ENCODE data around the gene ATXN7L3. TPM values are rescaled to one million over a fixed set of nuclear protein-coding genes. Genes with fewer than 3 reads are reported as not detected.

ATXN7L3 gene
- total RNA-seq, 3 donors from 2014 or later: 86.8 to 96.4 (median 89.0) TPM

DNA sequence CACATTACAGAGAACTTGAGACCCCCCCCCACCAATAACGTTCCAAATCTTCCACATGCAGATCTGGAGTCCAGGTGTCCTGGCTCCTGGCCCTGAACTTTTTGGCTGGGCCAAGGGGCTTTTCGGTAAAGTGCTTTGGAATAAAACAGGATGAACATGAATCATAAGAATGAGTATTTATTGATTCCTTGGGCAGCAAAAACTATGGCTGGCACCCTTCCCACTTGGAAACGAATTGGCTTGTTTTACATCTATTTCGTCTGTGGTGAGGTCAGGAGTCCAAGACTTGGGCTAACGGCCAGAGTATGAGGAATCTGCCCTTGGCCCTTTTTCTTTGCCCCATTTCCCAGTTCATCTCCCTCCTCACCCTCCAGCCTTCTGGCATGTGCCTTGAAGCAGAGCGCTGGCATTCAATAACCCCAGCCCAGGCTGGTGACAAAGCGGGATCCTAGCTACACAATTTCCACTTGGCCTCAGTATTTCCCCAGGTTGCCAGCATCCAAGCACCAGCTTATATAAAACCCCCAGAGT, 23.9 kb upstream of the ATXN7L3 start:
- Histone ChIP-seq H3K4me3 (no peak overlapping the region), H3K4me1 (ENCODE audit: low read depth) (peaks cover 17% of the 10 kb centered on the region), H3K9me3 (no peaks in the 10 kb centered on the region), H3K36me3 (ENCODE audit: low read depth) (no peaks in the 10 kb centered on the region)
- TF ChIP-seq, protein P1, sequence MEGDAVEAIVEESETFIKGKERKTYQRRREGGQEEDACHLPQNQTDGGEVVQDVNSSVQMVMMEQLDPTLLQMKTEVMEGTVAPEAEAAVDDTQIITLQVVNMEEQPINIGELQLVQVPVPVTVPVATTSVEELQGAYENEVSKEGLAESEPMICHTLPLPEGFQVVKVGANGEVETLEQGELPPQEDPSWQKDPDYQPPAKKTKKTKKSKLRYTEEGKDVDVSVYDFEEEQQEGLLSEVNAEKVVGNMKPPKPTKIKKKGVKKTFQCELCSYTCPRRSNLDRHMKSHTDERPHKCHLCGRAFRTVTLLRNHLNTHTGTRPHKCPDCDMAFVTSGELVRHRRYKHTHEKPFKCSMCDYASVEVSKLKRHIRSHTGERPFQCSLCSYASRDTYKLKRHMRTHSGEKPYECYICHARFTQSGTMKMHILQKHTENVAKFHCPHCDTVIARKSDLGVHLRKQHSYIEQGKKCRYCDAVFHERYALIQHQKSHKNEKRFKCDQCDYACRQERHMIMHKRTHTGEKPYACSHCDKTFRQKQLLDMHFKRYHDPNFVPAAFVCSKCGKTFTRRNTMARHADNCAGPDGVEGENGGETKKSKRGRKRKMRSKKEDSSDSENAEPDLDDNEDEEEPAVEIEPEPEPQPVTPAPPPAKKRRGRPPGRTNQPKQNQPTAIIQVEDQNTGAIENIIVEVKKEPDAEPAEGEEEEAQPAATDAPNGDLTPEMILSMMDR (IDR thresholded peaks at IDR 0.05): no peak
- intact Hi-C loops (cut with DNase I, micrococcal nuclease): no loop called here
- DNase-seq: peak in 1 of 3 donors; percentile 57
- ATAC-seq: no peak

- ATAC-seq (peak; percentile 12), DNase-seq (peak; percentile 84 to 88 (median 88))
- Histone ChIP-seq H3K4me1 (ENCODE audit: low read depth) (peaks cover 28% of the 10 kb centered on the region), H3K36me3 (ENCODE audit: low read depth) (no peaks in the 10 kb centered on the region), H3K4me3 (peak overlapping the region; percentile 95), H3K9me3 (no peaks in the 10 kb centered on the region)
- intact Hi-C loops (cut with DNase I, micrococcal nuclease): no loop called here
- TF ChIP-seq, protein P1 (IDR thresholded peaks at IDR 0.05): no peak
Measured at GRCh38 chr17:44222112-44222869, 22.6 kb upstream of the ATXN7L3 start.

DNA sequence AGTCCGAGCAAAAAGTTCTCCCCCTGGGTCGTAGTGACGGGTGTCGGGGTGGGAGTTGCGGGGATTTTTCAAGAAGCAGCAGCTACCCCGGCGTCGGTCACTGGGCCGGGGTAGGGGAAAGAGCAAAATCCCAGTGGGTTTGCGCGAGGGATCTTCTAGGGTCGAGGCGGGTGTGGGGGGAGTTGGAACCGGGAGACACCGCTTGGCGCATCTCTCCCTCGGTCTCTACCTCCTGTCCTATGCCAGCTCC, 22.1 kb upstream of the ATXN7L3 start:
- no peaks in the 10 kb centered on the region for H3K9me3 ChIP-seq
- TF ChIP-seq, protein P1 (IDR thresholded peaks at IDR 0.05): no peak
- DNase-seq: peak in 1 of 3 donors; percentile 67
- no peak for ATAC-seq
- peaks cover 29% of the 10 kb centered on the region for H3K4me1 ChIP-seq (ENCODE audit: low read depth)
- no peaks in the 10 kb centered on the region for H3K36me3 ChIP-seq (ENCODE audit: low read depth)
- intact Hi-C loops (cut with DNase I, micrococcal nuclease): no loop called here
- H3K4me3 ChIP-seq: peak overlapping the region; percentile 95

DNA sequence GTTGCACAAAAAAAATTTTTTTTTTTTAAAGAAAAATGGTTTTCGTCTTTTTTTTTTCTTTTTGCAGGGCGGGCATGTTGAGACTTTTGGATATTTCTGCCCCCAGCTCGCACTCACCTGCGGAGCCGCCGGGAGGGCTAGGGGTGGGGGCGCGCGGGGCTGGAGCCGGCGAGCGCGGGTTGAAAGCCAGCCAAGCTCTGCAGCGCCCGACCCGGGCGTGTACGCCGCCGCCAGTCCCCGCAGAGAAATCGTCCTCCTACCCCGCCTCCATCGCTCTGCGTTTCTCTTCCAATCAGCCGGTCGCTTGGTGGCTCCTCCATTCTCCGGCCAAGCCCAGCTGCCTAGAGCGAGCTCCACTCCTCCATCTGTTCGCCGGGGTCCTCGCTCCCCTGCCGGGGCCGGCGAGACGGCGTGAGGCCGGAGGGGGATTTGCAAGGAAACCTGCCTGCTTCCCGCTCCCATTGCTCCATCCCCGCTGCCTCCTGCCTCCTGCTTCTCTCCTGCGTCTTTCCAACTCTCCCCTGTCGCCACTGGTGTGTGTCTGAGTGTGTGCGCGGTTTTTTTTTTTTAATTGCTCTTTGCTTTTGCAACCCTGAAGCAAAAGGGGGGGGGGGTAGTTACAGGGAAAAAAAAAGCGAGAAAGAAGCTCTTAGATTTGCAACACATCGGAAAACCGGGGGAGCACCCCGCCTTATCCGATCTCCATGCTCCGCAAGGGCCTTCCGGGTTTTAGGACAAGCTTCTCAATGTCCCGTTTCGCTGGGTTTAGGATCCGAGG, 21.6 kb upstream of the ATXN7L3 start:
- no peaks in the 10 kb centered on the region for H3K36me3 ChIP-seq (ENCODE audit: low read depth)
- no peaks in the 10 kb centered on the region for H3K9me3 ChIP-seq
- ATAC-seq: peak; percentile 39
- H3K4me3 ChIP-seq: peak overlapping the region; percentile 95
- TF ChIP-seq, protein P1 (IDR thresholded peaks at IDR 0.05): no peak
- peak; percentile 81 to 85 (median 85) for DNase-seq
- H3K4me1 ChIP-seq (ENCODE audit: low read depth): peaks cover 29% of the 10 kb centered on the region
- intact Hi-C loops (cut with DNase I, micrococcal nuclease): no loop called here

- ATAC-seq: peak; percentile 13
Measured at GRCh38 chr17:44220213-44221083, 20.8 kb upstream of the ATXN7L3 start.

More at GRCh38 chr17:44220213-44221083, 20.8 kb upstream of the ATXN7L3 start:
- TF ChIP-seq, protein P1 (IDR thresholded peaks at IDR 0.05): no peak
- peak; percentile 53 to 74 (median 72) for DNase-seq
- peak overlapping the region; percentile 95 for H3K4me3 ChIP-seq
- no peaks in the 10 kb centered on the region for H3K9me3 ChIP-seq
- intact Hi-C loops (cut with DNase I, micrococcal nuclease): no loop called here
- no peaks in the 10 kb centered on the region for H3K36me3 ChIP-seq (ENCODE audit: low read depth)
- H3K4me1 ChIP-seq (ENCODE audit: low read depth): peaks cover 29% of the 10 kb centered on the region

Measured in mucosa of descending colon (tissue), 3 donors.